HG03095 (cell line): ENCODE results near the gene NKRF.
A peak's percentile ranks its signal among the peaks of the same experiment; 100 is the strongest.
"Not testable (repeated sequence)": the region's sequence is repeated elsewhere in the genome, so short reads cannot be mapped to it uniquely, and the experiment has no call there.

Source experiments
- ATAC-seq: cut with Tn5 transposase; IDR thresholded peaks from one replicate; pipeline ENCODE4 v1.9.1; 2021; ENCODE audit warnings: moderate library complexity; ENCODE audit not compliant: unreplicated experiment

The NKRF gene

DNA sequence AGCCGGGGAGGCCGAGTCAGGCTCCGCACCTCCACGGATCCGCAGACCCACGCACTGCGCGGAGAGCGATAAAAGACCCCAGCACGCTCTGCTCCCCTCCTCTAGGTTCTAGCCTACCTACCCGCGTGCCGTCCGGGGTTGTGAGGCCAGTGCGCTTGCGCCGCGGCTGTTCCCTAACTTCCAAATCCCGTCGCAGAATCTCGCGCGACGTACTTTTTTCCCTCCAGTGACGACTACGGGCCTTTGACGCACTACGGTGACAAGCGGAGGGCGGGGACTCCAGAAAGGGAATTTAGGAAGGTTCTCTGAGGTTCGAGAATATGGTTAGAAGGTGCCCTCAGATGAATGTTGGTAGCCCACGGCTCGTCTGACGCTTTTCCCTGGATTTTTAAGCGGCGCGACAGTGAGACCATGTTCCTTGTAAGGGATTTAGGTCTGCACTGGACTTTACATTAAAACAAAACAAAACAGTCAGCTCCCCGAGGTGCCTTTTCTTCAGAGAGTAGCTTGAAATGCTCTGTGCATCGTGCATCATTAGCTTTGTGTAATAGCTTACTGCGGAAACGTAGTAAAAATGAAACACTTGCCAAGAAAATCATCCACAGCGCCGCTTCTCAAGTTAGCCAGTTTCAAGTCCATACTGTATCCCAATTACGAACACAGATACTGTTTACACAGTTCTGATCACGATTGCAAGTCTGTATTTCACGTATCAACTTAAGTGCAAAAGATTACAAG lies at the start of gene NKRF:
Gene NKRF, minus strand, starts transcription at position 145 of the 738 bp plus-strand sequence.
- ATAC-seq: peak; percentile 81

- ATAC-seq: no peak
Observed at GRCh38 chrX:119655125-119655524, 48.9 kb upstream of the NKRF start.

DNA sequence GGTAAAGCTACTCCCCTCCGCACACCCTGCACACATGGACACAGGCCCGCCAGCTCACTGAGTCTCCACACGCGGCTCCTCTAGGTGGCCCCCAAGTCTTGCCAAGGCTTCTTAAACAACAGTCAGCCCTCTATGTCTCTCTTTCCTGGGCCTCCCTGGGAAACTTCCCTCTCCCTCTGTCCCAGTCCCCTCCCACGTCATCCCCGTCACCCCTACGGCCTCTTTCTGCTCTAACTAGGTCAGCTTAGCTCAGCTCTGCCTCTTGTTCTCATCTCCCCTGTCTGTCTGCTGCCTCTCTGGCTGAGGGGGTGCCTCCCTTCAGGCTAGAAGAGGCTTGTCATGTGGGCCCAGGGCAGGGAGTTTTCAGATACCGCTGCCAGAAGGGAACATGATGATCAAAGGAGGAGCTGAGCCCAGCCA lies 47.9 kb upstream of the NKRF start:
- no peak for ATAC-seq

- no peak for ATAC-seq
Observed at GRCh38 chrX:119648421-119648775, 42.2 kb upstream of the NKRF start.

DNA sequence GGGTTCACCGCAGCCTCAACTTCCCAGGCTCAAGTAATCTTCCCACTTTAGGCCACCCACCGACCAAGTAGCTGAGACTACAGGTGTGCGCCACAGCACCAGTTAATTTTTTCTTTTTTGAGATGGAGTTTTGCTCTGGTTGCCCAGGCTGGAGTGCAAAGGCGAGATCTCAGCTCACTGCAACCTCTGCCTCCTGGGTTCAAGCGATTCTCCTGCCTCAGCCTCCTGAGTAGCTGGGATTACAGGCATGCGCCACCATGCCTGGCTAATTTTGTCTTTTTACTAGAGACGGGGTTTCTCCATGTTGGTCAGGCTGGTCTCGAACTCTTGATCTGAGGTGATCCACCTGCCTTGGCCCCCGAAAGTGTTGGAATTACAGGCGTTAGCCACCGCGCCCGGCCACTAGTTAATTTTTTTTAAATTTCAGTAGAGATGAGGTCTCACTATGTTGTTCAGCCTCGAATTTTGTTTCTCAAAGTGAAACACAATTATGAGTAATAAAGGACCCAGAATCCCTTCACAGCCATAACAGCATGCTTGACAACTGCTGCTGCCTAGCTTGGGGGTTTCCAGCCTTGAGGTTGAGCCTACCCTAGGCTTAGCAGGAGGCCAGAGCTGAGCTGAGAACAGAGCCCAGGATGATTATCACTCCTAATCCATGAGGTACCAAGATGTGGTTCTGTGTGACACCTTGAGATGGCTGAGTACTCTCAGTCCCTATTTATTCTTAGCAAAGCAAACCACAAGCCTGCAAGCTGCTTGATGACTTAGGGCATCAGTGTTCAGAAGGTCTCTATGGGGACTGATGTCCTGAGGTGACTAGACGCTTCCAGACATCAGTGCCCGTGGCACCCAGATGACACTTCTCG lies 41.6 kb upstream of the NKRF start:
- ATAC-seq: peak; percentile 96

DNA sequence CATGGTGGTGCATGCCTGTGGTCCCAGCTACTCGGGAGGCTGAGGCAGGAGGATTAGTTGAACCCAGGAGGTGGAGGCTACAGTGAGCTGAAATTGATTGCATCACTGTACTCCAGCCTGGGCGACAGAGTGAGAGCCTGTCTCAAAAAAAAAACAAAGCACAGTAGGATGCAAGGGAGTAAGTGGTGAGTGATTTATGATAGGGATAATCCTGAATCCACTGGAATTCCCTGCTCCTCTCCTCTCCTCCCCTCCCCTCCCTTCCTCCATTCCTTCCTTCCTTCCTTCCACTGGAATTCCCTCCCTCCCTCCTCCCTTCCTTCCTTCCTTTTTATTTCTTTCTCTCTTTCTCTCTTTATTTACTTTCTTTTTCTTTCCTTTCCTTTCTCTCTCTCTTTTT lies 40.9 kb upstream of the NKRF start:
- no peak for ATAC-seq

DNA sequence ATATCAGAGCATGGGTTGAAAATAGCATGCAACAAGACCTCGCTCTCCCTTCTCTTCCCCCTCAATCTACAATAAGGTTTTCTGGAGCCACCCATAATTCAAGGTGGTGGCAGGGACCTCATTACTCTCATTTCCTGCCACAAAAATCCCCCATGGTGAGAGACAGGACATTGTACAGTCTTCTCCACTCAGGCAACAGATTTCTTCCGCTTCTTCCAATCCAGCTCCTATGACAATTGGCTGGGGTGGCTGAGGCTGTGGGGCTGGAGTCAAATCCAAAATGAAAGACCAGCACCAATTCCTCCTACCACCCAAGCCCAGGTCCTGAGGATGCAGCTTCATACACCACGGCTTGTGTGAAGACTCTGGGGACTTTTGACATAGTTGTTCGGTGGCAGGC lies 40.3 kb upstream of the NKRF start:
- ATAC-seq: no peak

DNA sequence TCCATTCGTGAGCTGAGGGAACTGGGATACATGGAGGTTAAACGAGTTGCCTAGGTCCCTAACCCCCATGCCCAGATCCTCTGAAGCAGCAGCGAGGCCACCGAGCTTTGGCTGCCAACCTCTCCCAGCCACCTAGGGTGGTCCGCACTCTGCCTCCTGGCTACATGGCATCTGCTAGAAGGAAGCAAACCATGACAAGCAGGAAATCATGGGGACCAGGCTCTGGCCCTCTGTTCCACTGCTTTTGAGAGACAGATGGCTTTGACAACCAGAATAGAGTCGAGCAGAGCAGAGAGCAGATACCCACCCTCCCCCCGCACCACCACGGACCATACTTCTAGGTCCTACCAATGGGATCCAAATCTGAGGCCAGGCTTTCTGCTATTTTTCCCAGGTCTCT lies 37.5 kb upstream of the NKRF start:
- no peak for ATAC-seq

DNA sequence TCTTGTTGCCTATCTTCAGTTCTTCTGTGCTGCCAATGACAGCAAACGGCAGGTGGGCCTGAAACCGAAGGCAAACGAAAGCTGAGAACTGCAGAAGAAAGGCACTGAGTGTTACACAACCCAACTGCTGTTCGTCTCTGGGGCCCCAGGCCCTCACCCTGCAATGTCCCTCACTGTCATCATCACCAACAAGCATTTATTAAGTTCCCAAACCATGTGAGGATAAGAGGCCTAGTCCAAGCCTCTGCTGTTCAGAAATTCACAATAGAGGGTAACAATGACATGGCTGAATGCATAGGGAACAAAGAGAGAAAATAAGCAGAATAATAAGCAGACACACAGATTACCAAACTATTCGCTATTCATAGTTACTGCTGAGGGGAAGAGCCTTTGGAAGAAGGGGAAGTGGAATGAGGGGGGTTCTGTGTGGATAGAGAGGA lies 34.5 kb upstream of the NKRF start:
- no peak for ATAC-seq

DNA sequence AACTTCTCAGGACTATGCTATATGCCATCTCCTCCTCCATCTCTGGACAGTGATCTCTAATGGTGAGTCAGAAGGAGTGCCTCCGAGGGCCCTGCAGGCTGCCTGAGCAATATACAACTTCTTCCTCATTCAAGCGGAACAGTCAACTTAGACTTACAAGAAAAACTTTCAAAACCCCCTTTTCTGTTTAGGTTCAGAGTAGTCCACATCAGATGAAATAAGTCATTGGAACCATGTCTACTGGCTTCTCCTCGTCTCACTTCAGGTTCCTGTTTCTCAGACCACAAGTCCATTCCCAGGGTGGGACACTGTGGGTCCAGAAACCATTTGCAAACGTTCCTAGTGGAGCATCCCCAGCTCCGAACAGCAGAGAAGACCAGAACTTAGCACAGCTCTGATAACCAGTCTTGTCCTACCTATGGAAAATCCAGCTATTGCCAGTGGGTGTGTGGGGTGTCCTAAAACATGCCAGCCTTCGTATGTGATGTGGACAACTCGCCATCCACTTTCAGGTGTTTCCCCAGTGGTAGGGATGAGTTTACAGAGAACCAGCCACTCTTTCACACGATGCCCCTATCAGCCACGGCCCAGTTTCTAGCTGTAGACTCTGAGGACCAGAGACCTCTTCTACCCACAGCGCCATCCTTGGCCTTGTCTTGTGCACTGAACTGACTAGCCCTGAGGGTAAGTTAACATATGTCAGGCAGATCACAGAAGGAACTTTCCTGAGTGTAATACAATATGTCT lies 32.7 kb upstream of the NKRF start:
- ATAC-seq: peak; percentile 63

DNA sequence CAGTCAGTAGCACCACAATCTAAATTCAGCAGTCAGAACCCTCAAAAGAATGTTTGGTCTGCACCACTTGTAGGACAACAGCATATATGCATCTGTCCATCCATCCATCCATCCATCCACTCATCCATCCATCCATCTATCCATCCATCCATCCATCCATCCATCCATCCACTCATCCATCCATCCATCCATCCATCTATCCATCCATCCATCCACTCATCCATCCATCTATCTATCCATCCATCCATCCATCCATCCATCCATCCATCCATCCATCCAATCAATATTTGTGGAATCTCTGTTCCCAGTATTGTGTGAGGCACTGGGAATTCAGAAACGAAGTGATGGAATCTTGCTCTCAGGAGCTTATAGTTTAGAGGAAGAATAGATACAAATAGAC lies 31.2 kb upstream of the NKRF start:
- ATAC-seq: not testable (repeated sequence)

GRCh38 chrX:119636419-119636818 lies 30.2 kb upstream of the NKRF start:
- ATAC-seq: peak; percentile 37

DNA sequence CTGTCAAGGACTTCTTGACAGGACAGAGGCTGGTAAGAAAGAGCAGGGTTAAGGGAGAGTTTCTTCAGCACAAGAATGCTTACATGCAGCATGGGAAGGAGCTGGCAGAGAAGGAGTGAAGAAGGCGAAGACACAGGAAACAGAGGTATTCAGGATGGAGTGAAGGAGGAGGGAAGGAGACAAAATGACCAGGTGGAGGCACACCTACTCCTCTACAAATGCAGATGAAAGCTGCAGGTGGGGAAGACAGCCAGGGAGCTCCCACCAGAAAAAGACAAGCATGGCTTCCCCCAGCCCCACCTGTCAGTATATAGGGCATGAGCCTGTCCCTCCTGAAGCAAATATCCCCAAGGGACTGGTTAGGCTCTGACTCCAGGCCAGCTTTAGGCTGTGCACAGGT lies 29.6 kb upstream of the NKRF start:
- ATAC-seq: peak; percentile 12

DNA sequence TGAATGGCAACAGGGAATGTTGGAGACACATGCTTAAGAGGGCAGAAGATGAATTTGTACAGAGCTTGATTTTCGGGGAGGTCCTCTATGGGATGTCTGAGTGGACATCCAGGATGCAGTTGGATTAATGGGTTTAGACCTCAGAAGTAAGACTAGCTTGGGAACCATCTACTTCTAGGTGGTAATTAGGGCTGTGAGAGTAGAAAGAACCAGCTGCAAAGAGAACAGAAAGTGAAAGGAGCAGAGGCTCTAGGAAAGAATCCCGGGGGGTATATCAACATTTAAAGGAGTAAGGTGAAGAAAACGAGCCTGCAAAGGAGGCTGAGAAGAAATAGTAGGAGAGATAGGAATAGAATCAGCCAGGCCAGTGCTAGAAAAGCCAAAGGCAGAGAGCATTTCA lies 29.0 kb upstream of the NKRF start:
- no peak for ATAC-seq

DNA sequence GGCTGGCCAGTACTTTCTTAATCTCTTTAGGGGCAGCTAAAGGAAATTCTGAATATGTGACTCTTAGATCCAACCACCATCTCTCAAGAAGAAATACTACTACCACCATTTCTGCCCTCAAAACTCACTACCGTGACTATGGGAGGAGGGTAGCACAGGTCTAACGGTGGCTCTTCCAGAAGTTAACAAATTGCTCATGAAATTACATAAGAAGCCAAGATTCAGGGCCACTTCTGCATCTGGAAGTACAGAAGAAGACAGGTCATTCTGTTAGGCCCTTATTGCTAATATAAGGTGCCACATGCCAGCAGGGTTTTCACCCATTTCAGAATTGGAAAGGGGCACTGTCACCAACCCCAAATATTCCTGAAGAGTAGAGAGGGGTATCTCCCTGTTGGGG lies 19.6 kb upstream of the NKRF start:
- ATAC-seq: no peak

DNA sequence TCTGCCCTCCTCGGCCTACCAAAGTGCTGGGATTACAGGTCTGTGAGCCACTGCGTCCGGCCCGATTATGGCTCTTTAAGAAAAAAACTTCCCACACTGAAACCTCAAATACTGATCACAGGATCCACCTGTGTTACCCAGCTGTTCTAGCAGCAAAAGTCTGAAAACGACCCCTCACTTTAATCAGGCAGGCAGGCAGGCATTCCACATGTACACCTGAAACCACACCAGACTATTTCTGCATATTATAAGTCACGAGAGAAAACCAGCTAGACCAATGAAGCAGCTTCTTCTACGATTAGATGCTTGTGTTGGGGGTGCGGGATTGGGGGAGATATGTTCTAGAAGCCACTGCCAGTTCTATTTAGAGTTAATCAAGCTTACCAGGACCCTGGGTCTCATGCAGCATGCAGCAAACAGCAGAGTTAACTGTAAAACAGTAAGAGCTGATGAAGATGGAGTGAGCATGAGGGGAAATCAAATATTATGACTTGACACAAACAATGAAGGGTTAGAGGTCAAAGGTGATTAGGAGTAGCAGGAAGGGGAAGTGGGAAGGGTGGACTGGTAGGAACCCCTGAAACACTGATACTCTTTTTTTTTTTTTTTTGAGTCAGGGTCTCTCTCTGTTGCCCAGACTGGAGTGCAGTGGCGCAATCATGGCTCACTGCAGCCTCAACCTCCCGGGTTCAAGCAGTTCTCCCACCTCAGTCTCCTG lies 18.9 kb upstream of the NKRF start:
- no peak for ATAC-seq

DNA sequence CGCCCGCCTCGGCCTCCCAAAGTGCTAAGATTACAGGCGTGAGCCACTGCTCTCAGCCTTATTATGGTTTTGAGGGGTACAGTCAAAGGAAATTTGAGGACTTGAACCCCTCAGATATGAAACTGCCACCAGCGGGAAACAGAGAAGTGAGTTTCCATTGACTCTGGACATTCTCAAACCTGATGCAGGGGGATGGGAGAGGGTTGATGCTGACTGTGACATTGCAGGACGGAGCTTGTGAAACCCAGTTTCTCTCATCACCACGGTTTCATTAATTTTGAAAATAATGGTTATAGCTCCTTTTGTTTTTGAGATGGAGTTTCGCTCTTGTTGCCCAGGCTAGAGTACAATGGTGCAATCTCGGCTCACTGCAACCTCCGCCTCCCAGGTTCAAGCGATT lies 18.2 kb upstream of the NKRF start:
- ATAC-seq: no peak

DNA sequence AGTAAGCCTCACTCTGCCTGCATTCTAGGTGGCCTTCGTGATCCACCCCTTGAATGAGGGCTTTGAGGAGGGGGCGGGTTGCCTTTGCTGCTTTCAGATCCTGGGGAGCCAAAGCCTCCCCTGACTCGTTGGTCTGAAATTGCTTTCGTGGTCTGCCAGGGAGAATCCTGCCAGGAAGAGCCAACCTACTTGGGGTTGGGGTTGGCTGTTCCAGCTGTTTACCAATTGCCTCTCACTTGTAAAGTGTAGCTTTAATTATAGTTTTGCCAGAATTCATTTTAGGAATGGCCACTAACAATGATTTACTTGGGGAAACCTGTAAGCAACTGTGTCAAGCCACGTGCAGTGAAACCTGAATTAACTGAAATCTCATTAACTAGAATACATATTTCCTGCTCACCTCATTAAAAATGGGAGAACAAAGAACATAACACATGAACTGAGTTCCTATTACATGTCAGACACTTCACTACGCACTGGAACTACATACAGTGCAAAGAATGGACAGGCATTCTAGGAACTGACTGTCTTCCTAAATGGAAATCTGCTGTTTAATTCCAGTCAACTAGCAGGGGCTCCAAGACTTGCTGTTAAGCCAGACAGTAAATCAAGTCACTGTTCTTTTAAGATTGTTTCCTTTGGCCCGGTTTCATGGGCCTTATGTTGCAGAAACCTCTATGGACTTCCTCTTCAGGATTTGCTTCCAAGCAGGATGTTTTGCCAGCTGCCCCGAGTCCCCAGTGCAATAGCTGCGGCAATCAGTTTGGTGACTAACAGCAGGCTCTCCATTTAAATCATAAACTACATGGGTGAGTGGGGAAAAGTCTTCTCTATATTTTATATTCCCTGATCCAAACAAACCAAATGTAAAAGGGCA lies 16.4 kb upstream of the NKRF start:
- no peak for ATAC-seq

GRCh38 chrX:119618439-119618838 lies 12.2 kb upstream of the NKRF start:
- ATAC-seq: no peak
